ENCODE measurements around the gene SLC4A8. TPM values are rescaled to one million over a fixed set of nuclear protein-coding genes. Genes with fewer than 3 reads are reported as not detected.

SLC4A8 gene
- total RNA-seq, 1 experiment from 2014 or later, result 62.7 TPM

DNA sequence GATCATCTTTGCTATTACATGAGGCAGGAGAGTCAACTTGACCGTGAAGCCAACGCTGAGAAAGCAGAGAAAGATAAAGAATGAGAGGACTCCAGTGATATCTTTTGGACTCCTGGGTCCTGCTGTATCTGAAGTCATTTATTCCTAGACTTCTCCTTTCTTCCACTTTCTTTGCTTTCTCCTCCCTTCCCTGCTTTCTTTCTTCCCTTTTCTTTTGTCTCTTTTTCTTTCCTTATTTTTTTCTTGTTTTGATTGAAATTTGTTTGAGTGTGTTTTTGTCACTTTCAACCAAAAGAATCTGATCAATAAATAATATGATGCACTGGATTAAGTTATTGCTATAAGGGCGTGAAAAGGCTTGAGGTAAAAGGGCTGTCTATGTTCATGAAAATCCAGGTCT, 20.0 kb upstream of the SLC4A8 start:
- ChIA-PET CTCF (no interaction called here), POLR2A (no interaction called here)
- Mint-ChIP-seq H3K36me3 (ENCODE audit: insufficient read depth, unreplicated experiment) (peaks cover 26% of the 10 kb centered on the region), H3K4me3 (ENCODE audit: unreplicated experiment) (no peak overlapping the region), H3K9me3 (ENCODE audit: unreplicated experiment) (no peaks in the 10 kb centered on the region), H3K4me1 (ENCODE audit: low read depth, unreplicated experiment) (peaks cover 67% of the 10 kb centered on the region), H3K27me3 (ENCODE audit: insufficient read depth, unreplicated experiment) (no peaks in the 10 kb centered on the region), H3K27ac (ENCODE audit: unreplicated experiment) (no peak overlapping the region)
- no peaks in the 10 kb centered on the region for H3K27me3 ChIP-seq (replicated peaks; ENCODE audit: control insufficient read depth, insufficient read depth, low read length)
- peaks cover 64% of the 10 kb centered on the region for H3K4me1 ChIP-seq
- H3K36me3 ChIP-seq (ENCODE audit: control insufficient read depth, insufficient read depth, low read length), result no peaks in the 10 kb centered on the region
- no peaks in the 10 kb centered on the region for H3K9me3 ChIP-seq
- DNase-seq, result no peak
- intact Hi-C loops (cut with micrococcal nuclease; ENCODE audit: unreplicated experiment), result no loop called here
- no peak overlapping the region for H3K4me3 ChIP-seq (ENCODE audit: low read depth, low read length)
- TF ChIP-seq, protein P1, sequence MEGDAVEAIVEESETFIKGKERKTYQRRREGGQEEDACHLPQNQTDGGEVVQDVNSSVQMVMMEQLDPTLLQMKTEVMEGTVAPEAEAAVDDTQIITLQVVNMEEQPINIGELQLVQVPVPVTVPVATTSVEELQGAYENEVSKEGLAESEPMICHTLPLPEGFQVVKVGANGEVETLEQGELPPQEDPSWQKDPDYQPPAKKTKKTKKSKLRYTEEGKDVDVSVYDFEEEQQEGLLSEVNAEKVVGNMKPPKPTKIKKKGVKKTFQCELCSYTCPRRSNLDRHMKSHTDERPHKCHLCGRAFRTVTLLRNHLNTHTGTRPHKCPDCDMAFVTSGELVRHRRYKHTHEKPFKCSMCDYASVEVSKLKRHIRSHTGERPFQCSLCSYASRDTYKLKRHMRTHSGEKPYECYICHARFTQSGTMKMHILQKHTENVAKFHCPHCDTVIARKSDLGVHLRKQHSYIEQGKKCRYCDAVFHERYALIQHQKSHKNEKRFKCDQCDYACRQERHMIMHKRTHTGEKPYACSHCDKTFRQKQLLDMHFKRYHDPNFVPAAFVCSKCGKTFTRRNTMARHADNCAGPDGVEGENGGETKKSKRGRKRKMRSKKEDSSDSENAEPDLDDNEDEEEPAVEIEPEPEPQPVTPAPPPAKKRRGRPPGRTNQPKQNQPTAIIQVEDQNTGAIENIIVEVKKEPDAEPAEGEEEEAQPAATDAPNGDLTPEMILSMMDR (IDR thresholded peaks at IDR 0.05; ENCODE audit: insufficient read depth in 1 of 2, low read depth in 1 of 2, low read length in 1 of 2, severe bottlenecking in 1 of 2, unreplicated experiment in 1 of 2), result no peak
- BruUV-seq (replicated peaks), result no TSS peak

DNA sequence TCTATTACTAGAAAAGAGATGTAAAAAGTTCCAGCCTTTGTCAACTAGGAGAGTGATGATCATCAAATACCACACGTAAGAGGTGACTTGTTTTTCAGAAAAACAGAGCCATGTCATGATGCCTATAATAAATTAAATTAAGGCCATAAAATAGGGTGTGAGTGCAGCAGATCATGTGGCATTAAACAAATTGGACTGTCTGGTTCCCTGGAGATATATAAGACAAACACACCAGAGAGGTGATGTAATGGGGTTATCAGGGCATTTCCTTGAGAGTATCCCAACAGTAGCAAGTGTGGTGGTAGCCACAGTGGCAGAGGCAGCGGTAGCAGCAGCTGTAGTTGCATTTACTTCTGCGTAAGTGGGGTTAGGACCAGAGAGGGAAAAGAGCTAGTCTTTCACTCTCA, 18.8 kb upstream of the SLC4A8 start:
- Mint-ChIP-seq H3K4me1 (ENCODE audit: low read depth, unreplicated experiment) (peaks cover 63% of the 10 kb centered on the region), H3K27me3 (ENCODE audit: insufficient read depth, unreplicated experiment) (no peaks in the 10 kb centered on the region), H3K36me3 (ENCODE audit: insufficient read depth, unreplicated experiment) (peaks cover 16% of the 10 kb centered on the region), H3K9me3 (ENCODE audit: unreplicated experiment) (no peaks in the 10 kb centered on the region), H3K4me3 (ENCODE audit: unreplicated experiment) (no peak overlapping the region), H3K27ac (ENCODE audit: unreplicated experiment) (peak overlapping the region; percentile 54)
- no peaks in the 10 kb centered on the region for H3K9me3 ChIP-seq
- no peaks in the 10 kb centered on the region for H3K27me3 ChIP-seq (replicated peaks; ENCODE audit: control insufficient read depth, insufficient read depth, low read length)
- ChIA-PET CTCF (no interaction called here), POLR2A (no interaction called here)
- peaks cover 67% of the 10 kb centered on the region for H3K4me1 ChIP-seq
- H3K4me3 ChIP-seq (ENCODE audit: low read depth, low read length), result no peak overlapping the region
- BruUV-seq (replicated peaks), result no TSS peak
- TF ChIP-seq, protein P1 (IDR thresholded peaks at IDR 0.05; ENCODE audit: insufficient read depth in 1 of 2, low read depth in 1 of 2, low read length in 1 of 2, severe bottlenecking in 1 of 2, unreplicated experiment in 1 of 2), result no peak
- H3K36me3 ChIP-seq (ENCODE audit: control insufficient read depth, insufficient read depth, low read length), result no peaks in the 10 kb centered on the region
- no peak for DNase-seq
- intact Hi-C loops (cut with micrococcal nuclease; ENCODE audit: unreplicated experiment), result no loop called here

DNA sequence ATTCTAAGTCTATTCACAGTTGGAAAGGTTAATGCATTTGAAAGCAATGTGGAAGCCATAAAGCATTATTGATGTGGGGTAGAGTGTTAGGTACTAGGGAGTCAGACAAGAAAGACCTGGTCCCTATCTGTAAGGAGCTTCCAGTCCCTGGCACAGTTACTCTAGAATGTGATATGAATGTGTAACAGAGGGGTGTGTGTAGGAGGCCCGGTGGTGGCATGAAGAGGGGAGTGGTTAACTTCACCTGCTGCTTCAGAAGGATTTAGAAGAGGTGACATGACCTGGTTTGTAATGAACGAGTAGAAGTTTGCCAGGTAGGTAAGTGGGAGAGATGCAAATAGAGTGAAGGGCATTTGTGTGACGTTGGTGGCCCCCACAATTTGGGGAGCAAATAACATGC, 18.3 kb upstream of the SLC4A8 start:
- Mint-ChIP-seq H3K27me3 (ENCODE audit: insufficient read depth, unreplicated experiment) (no peaks in the 10 kb centered on the region), H3K4me3 (ENCODE audit: unreplicated experiment) (no peak overlapping the region), H3K36me3 (ENCODE audit: insufficient read depth, unreplicated experiment) (peaks cover 13% of the 10 kb centered on the region), H3K4me1 (ENCODE audit: low read depth, unreplicated experiment) (peaks cover 58% of the 10 kb centered on the region), H3K9me3 (ENCODE audit: unreplicated experiment) (no peaks in the 10 kb centered on the region), H3K27ac (ENCODE audit: unreplicated experiment) (peak overlapping the region; percentile 54)
- Histone ChIP-seq H3K36me3 (ENCODE audit: control insufficient read depth, insufficient read depth, low read length) (no peaks in the 10 kb centered on the region; the same call in 1 of the 2 replicates), H3K4me1 (peaks cover 62% of the 10 kb centered on the region), H3K27me3 (replicated peaks; ENCODE audit: control insufficient read depth, insufficient read depth, low read length) (no peaks in the 10 kb centered on the region), H3K9me3 (no peaks in the 10 kb centered on the region), H3K4me3 (ENCODE audit: low read depth, low read length) (no peak overlapping the region)
- TF ChIP-seq, protein P1 (IDR thresholded peaks at IDR 0.05; ENCODE audit: insufficient read depth in 1 of 2, low read depth in 1 of 2, low read length in 1 of 2, severe bottlenecking in 1 of 2, unreplicated experiment in 1 of 2), result no peak
- ChIA-PET POLR2A (no interaction called here), CTCF (no interaction called here)
- DNase-seq, result no peak
- intact Hi-C loops (cut with micrococcal nuclease; ENCODE audit: unreplicated experiment), result no loop called here
- no TSS peak for BruUV-seq (replicated peaks)
